ENCODE data around the gene SEC63.

The SEC63 gene

GRCh38 chr6:107879941-107880340 lies 78.1 kb downstream of the SEC63 start:
- TF ChIP-seq SIN3A (IDR thresholded peaks at IDR 0.05; ENCODE audit: borderline replicate concordance, insufficient read depth, low read length): no peak
- no peak for TF ChIP-seq TAF1 (IDR thresholded peaks at IDR 0.05; ENCODE audit: borderline replicate concordance, insufficient read depth, low read length)

- no peak for TF ChIP-seq REST (IDR thresholded peaks at IDR 0.05; ENCODE audit: insufficient read depth in 1 of 2, low read depth in 2 of 2, low read length in 2 of 2)
- no peak for TF ChIP-seq SIN3A (IDR thresholded peaks at IDR 0.05; ENCODE audit: borderline replicate concordance, insufficient read depth, low read length)
- no peak for TF ChIP-seq TAF1 (IDR thresholded peaks at IDR 0.05; ENCODE audit: borderline replicate concordance, insufficient read depth, low read length)
These were observed 80.0 kb downstream of the SEC63 start for GRCh38 chr6:107877968-107878367.

- TF ChIP-seq POLR2AphosphoS5 (IDR thresholded peaks at IDR 0.05; ENCODE audit: low read depth, low read length) (no peak), TAF1 (IDR thresholded peaks at IDR 0.05; ENCODE audit: borderline replicate concordance, insufficient read depth, low read length) (no peak), REST (IDR thresholded peaks at IDR 0.05; ENCODE audit: insufficient read depth in 1 of 2, low read depth in 2 of 2, low read length in 2 of 2) (no peak), FOXP2 (optimal IDR thresholded peaks at IDR 0.05; ENCODE audit: borderline replicate concordance, extremely low read depth, extremely low read length, insufficient read depth) (no peak), SIN3A (IDR thresholded peaks at IDR 0.05; ENCODE audit: borderline replicate concordance, insufficient read depth, low read length) (no peak)
These were observed 86.0 kb downstream of the SEC63 start for GRCh38 chr6:107871976-107872375.

GRCh38 chr6:107871016-107871415 lies 87.0 kb downstream of the SEC63 start:
- TF ChIP-seq FOXP2 (optimal IDR thresholded peaks at IDR 0.05; ENCODE audit: borderline replicate concordance, extremely low read depth, extremely low read length, insufficient read depth): no peak
- no peak for TF ChIP-seq REST (IDR thresholded peaks at IDR 0.05; ENCODE audit: insufficient read depth in 1 of 2, low read depth in 2 of 2, low read length in 2 of 2)
- TF ChIP-seq TAF1 (IDR thresholded peaks at IDR 0.05; ENCODE audit: borderline replicate concordance, insufficient read depth, low read length): no peak
- TF ChIP-seq SIN3A (IDR thresholded peaks at IDR 0.05; ENCODE audit: borderline replicate concordance, insufficient read depth, low read length): no peak
- TF ChIP-seq POLR2AphosphoS5 (IDR thresholded peaks at IDR 0.05; ENCODE audit: low read depth, low read length): no peak

- no peak for TF ChIP-seq FOXP2 (optimal IDR thresholded peaks at IDR 0.05; ENCODE audit: borderline replicate concordance, extremely low read depth, extremely low read length, insufficient read depth)
- no peak for TF ChIP-seq POLR2AphosphoS5 (IDR thresholded peaks at IDR 0.05; ENCODE audit: low read depth, low read length)
- no peak for TF ChIP-seq TAF1 (IDR thresholded peaks at IDR 0.05; ENCODE audit: borderline replicate concordance, insufficient read depth, low read length)
- TF ChIP-seq REST (IDR thresholded peaks at IDR 0.05; ENCODE audit: insufficient read depth in 1 of 2, low read depth in 2 of 2, low read length in 2 of 2): no peak
- no peak for TF ChIP-seq SIN3A (IDR thresholded peaks at IDR 0.05; ENCODE audit: borderline replicate concordance, insufficient read depth, low read length)
These were observed 87.6 kb downstream of the SEC63 start for GRCh38 chr6:107870381-107870780.
